Prostate gland (tissue), 2 donors: Measurements from ENCODE around the gene ACTA2.

Experiments
- CTCF ChIP-seq, 4 experiments: fragments of 200-600 bp in 2 of 4; fragments of 450-650 bp in 2 of 4; sonication (generic) in 2 of 4; IDR thresholded peaks; 1 replicate in 3 of 4; 2 replicates in 1 of 4; pipeline ENCODE4 v1.5.1; 2016 to 2019; ENCODE audit warnings: antibody characterized with exemption in 4 of 4, mild to moderate bottlenecking in 2 of 4, moderate library complexity in 2 of 4
- POLR2AphosphoS5 ChIP-seq: sonication (generic); formaldehyde crosslinking; IDR thresholded peaks from one replicate; pipeline ENCODE4 v1.6.1; 2017; ENCODE audit warnings: antibody characterized with exemption

DNA sequence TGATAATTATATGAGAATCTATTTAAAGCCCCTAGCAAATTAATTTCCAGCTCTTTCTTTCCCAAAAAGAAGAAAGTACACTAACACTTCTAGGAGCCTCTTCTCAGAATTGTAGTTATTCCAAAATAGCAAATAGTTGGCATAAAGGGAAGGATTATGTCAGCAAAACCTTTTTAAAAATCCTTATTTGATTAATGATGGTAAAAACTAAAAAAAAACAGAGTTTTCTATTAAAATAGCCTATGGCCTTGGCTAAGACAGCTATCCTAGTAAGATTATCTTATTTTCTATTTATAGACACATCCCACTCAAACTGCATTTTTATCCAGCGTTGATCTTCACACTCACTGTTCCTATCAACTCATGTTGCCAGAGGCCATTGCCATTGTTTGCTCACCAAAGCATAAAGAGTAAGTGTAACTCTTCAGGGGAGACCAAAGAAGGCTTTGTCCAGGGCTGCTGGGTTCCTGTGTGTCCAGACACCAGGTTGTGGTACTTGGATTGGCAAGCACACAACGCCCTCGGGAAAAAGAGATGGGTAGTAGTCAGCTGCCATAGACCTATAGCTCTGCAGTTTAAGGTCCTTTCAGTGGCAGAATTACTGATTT, 31.5 kb downstream of the ACTA2 start:
- TF ChIP-seq POLR2AphosphoS5 (no peak), CTCF (IDR thresholded peaks at IDR 0.05) (no peak)
